ENCODE measurements around the gene RBFOX2.

GRCh38 chr22:35734517-35734827 is 294.2 kb downstream of the RBFOX2 start:
- TF ChIP-seq EZH2 (IDR thresholded peaks at IDR 0.05; ENCODE audit: low read depth, unreplicated experiment) (no peak), ZNF462 (CRISPR knock-in tag; IDR thresholded peaks at IDR 0.05) (no peak), JUNB (IDR thresholded peaks at IDR 0.05; ENCODE audit: unreplicated experiment) (no peak), CTCF (conservative IDR thresholded peaks at IDR 0.05; ENCODE audit: low read depth in 2 of 2) (no peak), POLR2AphosphoS5 (IDR thresholded peaks at IDR 0.05; ENCODE audit: low read depth) (no peak), EZH2phosphoT487 (IDR thresholded peaks at IDR 0.05; ENCODE audit: unreplicated experiment) (no peak), STAT1 (IDR thresholded peaks at IDR 0.05; ENCODE audit: unreplicated experiment) (no peak), CREB1 (CRISPR knock-in tag; IDR thresholded peaks at IDR 0.05; ENCODE audit: low read depth) (no peak), REST (IDR thresholded peaks at IDR 0.05; ENCODE audit: unreplicated experiment) (no peak), ZNF331 (CRISPR knock-in tag; IDR thresholded peaks at IDR 0.05; ENCODE audit: low read depth) (no peak)

Data from GM23338 (cell line).